SJCRH30 (cell line): ENCODE data around the gene ZNF618. TPM values are rescaled to one million over a fixed set of nuclear protein-coding genes. Genes with fewer than 3 reads are reported as not detected.

Experiments used
- DNase-seq, 2 experiments: peaks; one replicate each; pipeline ENCODE4 v3.0.0-alpha.2; 2015 to 2020
- H3K27ac ChIP-seq: fragments of 250-450 bp; sonication (Bioruptor Pico); 2 replicates; pipeline ENCODE4 v1.5.1; 2020; ENCODE audit warnings: mild to moderate bottlenecking, moderate library complexity
- H3K27me3 ChIP-seq: fragments of 250-450 bp; sonication (Bioruptor Pico); 2 replicates; pipeline ENCODE4 v1.5.1; 2020; ENCODE audit warnings: mild to moderate bottlenecking, moderate library complexity
- H3K36me3 ChIP-seq: fragments of 250-450 bp; sonication (Bioruptor Pico); 2 replicates; pipeline ENCODE4 v1.5.1; 2020; ENCODE audit warnings: mild to moderate bottlenecking, moderate library complexity
- H3K4me1 ChIP-seq: fragments of 250-450 bp; sonication (Bioruptor Pico); 2 replicates; pipeline ENCODE4 v1.5.1; 2020; ENCODE audit warnings: mild to moderate bottlenecking, moderate library complexity
- H3K4me3 ChIP-seq: fragments of 250-450 bp; sonication (Bioruptor Pico); 2 replicates; pipeline ENCODE4 v1.5.1; 2020; ENCODE audit warnings: mild to moderate bottlenecking, moderate library complexity
- H3K9me3 ChIP-seq: fragments of 250-450 bp; sonication (Bioruptor Pico); replicated peaks from 2 replicates; pipeline ENCODE4 v1.5.1; 2020; ENCODE audit warnings: mild to moderate bottlenecking, moderate library complexity
- total RNA-seq: library from RNA; depleted of rRNA; stranded (reverse); fragments of >200 nt; shearing (Covaris generic); gene quantifications from 2 replicates; pipeline ENCODE4 v1.2.3, GENCODE V29; 2014; rRNA removed

The ZNF618 gene
- total RNA-seq, 1 experiment from 2014 or later, result 19.3 TPM

GRCh38 chr9:114098021-114098935 lies 222.2 kb downstream of the ZNF618 start:
- Histone ChIP-seq H3K9me3 (peaks cover 7% of the 10 kb centered on the region; the same call in 1 of the 2 replicates), H3K4me3 (no peak overlapping the region), H3K4me1 (no peaks in the 10 kb centered on the region), H3K27me3 (no peaks in the 10 kb centered on the region; the same call in 1 of the 2 replicates), H3K36me3 (no peaks in the 10 kb centered on the region), H3K27ac (no peak overlapping the region)
- DNase-seq, result no peak

DNA sequence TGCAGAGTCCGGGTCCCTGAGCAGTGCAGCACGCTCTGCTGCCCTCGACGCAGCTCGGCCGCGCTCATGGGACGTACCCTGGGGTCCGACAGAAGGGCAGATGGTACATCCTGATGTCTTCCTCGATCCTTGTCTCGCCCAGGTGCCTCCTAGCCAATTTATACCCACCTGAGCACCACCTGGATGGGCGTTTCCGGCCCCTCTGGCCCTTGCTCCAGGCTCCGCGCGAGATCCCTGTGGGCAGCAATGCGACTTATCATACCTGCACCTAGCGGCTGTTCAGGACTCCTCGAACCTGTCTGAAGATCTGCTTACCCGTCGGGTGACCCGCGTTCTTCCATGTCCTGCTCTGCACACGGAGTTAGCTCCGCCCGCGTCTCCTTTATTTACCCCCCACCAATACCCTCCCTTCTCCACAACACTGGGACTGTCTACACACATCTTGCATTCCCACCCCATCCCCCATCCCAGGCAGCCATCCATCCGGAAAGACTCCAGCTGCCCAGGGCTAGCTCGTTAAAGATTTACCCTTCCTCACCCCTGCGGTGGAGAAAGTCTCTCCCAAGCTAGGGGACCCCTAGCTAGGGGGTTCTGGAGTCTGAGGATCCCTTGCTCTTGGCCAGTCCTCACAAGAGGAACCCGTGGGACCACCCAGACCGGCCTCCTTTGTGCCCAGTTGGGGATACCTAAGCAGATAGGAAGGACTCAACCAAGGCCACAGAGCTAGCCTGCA lies 223.0 kb downstream of the ZNF618 start, which contains the start of gene KIF12:
Gene KIF12 (minus strand): TSS at position 357 of the 733 bp plus-strand sequence. CDS start 16 bp downstream, at position 341.
- Histone ChIP-seq H3K27me3 (no peaks in the 10 kb centered on the region; the same call in 1 of the 2 replicates), H3K36me3 (no peaks in the 10 kb centered on the region), H3K4me3 (no peak within 1 kb of the TSS), H3K27ac (no peak within 1 kb of the TSS), H3K4me1 (no peaks in the 10 kb centered on the region), H3K9me3 (peaks cover 7% of the 10 kb centered on the region; the same call in 1 of the 2 replicates)
- DNase-seq, result no peak

DNA sequence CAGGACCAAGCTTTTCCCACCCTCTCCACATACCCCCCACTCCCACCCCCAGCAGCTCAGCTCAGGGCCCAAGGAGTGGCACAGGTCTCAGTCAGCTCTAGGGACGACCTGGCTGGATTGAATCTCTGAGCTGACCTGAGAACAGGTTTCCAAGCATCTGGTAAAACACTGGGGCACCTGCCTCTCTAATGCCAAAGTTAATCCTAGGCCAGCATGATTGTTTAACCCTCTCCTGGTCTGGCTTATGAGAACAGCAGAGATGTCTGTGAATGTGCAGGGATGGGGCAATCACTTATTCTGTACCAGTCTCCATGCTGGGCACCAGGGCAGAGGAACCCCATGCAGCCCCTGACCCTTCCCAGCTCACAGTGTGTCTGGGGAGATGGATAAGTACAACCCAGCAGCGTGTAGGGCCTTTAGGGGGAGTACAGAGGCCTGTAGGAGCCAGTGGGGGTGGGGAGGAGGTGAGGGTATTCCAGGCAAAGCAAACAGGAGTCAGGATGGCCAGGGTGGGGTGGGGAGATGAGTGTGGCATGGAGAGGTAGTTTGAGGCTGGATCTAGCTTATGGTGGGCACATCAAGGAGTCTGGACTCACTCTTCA lies 223.7 kb downstream of the ZNF618 start:
- DNase-seq, result no peak
- no peaks in the 10 kb centered on the region; the same call in 1 of the 2 replicates for H3K27me3 ChIP-seq
- H3K4me1 ChIP-seq, result no peaks in the 10 kb centered on the region
- H3K36me3 ChIP-seq, result no peaks in the 10 kb centered on the region
- no peak overlapping the region for H3K27ac ChIP-seq
- no peak overlapping the region for H3K4me3 ChIP-seq
- peaks cover 7% of the 10 kb centered on the region; the same call in 1 of the 2 replicates for H3K9me3 ChIP-seq

- no peak overlapping the region for H3K4me3 ChIP-seq
- H3K4me1 ChIP-seq, result no peaks in the 10 kb centered on the region
- no peaks in the 10 kb centered on the region for H3K36me3 ChIP-seq
- no peak overlapping the region for H3K27ac ChIP-seq
- no peak for DNase-seq
- H3K9me3 ChIP-seq, result peaks cover 7% of the 10 kb centered on the region; the same call in 1 of the 2 replicates
- H3K27me3 ChIP-seq, result no peaks in the 10 kb centered on the region; the same call in 1 of the 2 replicates
Observed at GRCh38 chr9:114100536-114100935, 224.4 kb downstream of the ZNF618 start.

DNA sequence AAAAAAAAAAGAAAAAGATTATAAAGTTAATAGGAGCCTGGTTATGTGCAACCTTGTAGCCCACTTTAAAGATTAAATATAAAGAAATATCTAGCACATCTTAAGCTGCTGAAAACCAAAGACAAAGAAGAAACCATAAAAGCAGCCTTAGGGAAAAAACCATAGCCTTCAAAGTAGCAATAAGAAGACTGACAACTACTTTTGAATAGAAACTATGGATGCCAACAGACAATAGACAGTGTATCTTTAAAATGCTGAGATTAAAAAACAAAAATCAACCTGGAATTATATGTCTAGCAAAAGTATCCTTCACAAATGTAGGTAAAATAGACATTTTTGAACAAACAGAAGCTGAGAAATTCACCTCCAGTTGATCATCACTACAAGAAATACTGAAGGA lies 226.4 kb downstream of the ZNF618 start:
- Histone ChIP-seq H3K9me3 (peaks cover 7% of the 10 kb centered on the region; the same call in 1 of the 2 replicates), H3K27ac (no peak overlapping the region), H3K4me1 (no peaks in the 10 kb centered on the region), H3K36me3 (no peaks in the 10 kb centered on the region), H3K4me3 (no peak overlapping the region), H3K27me3 (no peaks in the 10 kb centered on the region; the same call in 1 of the 2 replicates)
- DNase-seq, result no peak

DNA sequence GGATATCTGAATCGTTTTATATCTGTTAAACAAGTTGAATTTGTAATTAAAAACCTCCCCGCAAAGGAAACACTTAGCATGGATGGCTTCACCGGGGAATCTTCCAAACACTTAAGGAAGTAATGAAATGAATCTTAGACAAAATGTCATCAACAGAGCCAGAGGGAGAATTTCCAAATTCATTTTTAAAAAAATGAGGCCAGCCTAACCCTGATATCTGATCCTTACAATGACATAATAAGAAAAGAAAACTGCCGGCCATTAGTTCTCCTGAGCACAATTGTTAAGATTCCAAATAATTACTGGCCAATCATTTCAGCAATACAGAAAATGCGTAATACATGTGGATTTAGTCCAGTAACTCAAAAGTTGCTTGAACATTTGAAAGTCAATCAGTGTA lies 229.1 kb downstream of the ZNF618 start:
- H3K4me1 ChIP-seq, result no peaks in the 10 kb centered on the region
- H3K27ac ChIP-seq, result no peak overlapping the region
- no peak overlapping the region for H3K4me3 ChIP-seq
- no peaks in the 10 kb centered on the region for H3K36me3 ChIP-seq
- peaks cover 7% of the 10 kb centered on the region; the same call in 1 of the 2 replicates for H3K9me3 ChIP-seq
- DNase-seq, result no peak
- no peaks in the 10 kb centered on the region for H3K27me3 ChIP-seq

Other genes with a start within 250 kb of the ZNF618 start
- gene AMBP, start 202.0 kb downstream of the ZNF618 start, total RNA-seq, result 0.55 and 0.81 TPM in 2 replicates
- 0.13 TPM in 1 of 2 replicates, not detected in the other for gene KIF12, start 223.0 kb downstream of the ZNF618 start, total RNA-seq